GM13977 (cell line): Measurements from ENCODE around the gene KLHL15.

Experiments
- DNase-seq: peaks from one replicate; pipeline ENCODE4 v3.0.0; 2012; ENCODE audit warnings: low spot score
- in situ Hi-C: fragments of 300-500 bp; cut with MboI; formaldehyde crosslinking; loops from one replicate; pipeline ENCODE4 v1.12.0; 2022; ENCODE audit warnings: low sequenced_read_pairs, low pct_unique_long_range_greater_than_20kb, mixed read lengths, inconsistent platforms; ENCODE audit not compliant: unreplicated experiment
- TF ChIP-seq, protein P1 (sequence below): IDR thresholded peaks from 2 replicates; pipeline ENCODE4 v1.5.1; 2012; ENCODE audit warnings: mild to moderate bottlenecking, control low read depth; ENCODE audit not compliant: insufficient read depth; ENCODE audit errors: extremely low read depth, missing control alignments

KLHL15 gene

DNA sequence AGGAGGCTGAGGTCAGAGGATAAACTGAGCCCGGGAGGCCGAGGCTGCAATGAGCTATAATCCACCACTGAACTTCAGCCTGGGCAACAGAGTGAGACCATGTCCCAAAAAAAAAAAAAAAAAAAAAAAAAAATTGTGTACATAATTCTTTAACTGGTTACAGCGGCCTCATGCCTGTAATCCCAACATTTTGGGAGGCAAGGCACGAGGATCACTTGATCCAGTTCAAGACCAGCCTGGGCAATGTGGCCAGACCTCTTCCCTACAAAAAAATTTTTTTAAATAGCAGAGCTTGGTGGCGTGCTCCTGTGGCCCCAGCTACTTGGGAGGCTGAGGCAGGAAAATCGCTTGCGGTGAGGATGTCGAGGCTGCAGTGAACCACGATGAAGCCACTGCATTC, 9.3 kb downstream of the KLHL15 start:
- TF ChIP-seq, protein P1, sequence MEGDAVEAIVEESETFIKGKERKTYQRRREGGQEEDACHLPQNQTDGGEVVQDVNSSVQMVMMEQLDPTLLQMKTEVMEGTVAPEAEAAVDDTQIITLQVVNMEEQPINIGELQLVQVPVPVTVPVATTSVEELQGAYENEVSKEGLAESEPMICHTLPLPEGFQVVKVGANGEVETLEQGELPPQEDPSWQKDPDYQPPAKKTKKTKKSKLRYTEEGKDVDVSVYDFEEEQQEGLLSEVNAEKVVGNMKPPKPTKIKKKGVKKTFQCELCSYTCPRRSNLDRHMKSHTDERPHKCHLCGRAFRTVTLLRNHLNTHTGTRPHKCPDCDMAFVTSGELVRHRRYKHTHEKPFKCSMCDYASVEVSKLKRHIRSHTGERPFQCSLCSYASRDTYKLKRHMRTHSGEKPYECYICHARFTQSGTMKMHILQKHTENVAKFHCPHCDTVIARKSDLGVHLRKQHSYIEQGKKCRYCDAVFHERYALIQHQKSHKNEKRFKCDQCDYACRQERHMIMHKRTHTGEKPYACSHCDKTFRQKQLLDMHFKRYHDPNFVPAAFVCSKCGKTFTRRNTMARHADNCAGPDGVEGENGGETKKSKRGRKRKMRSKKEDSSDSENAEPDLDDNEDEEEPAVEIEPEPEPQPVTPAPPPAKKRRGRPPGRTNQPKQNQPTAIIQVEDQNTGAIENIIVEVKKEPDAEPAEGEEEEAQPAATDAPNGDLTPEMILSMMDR, result no peak
- in situ Hi-C loops, result no loop called here
- DNase-seq, result no peak

DNA sequence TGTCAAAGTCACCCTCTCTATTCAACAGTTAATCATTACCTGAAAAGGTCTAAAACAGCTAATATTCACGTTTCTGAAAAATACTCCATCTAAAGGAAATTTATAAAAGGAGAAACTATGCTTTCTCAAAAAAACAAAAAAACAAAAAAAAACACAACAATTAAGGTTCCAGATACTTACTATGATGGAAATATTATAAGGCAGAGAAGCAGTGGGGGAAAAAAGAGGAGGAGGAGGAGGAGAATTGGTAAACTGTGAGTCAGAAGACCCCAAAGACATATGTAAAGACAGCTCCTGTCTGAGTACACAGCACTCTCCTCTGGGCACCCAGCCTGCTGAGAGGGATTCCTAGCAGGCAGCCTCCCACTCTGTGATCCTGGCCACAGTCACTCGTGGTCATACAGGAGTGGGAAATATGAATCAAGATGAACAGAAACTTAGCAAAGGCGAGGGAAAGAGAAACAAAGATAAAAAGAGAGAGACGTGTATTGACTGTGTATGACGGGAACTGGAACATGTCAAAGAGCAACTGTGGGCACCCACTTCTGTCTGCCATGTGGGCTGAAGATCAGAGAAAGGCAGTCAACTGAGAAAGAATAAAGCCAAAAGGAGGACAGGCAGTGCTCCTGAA, 12.5 kb downstream of the KLHL15 start:
- in situ Hi-C loops, result no loop called here
- no peak for DNase-seq
- TF ChIP-seq, protein P1, result no peak

DNA sequence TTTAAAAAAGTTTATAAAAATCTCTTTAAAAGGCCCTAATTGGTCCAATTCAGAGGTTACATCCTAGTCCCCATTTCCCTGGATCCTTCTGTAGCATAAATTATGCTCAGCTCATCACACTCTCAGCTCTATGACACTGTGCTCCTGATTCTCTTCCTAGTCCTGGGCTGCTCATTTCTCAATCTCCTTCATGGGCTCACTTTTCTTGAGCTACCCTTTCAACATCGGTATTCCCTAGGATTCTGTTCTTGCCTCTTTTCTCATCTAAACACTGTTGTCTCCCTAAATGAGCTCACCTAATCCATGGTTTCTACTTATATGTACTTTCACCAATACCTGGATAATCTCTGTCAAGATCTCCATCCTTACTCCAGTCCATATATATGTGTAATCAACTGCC, 14.7 kb downstream of the KLHL15 start:
- in situ Hi-C loops, result no loop called here
- DNase-seq, result no peak
- TF ChIP-seq, protein P1, result no peak

DNA sequence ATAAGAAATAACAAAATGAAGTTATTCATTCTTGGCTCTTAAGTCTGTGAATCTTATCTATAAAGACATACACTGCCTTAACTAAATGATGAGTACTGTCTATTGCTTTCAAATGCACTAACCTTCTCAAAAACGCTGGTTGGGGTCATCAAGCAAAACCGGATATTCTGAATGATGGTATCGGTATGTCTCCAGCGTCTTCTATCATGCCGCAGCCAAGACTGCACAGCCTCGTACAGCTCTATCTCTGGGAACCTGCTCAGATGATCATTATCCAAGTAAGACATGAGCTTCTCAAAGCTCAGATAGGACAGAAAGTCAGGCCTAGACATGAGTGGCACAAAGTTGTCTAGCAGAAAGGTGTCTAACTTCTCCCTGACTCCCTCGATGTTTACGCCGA, 21.1 kb downstream of the KLHL15 start:
- no peak for DNase-seq
- TF ChIP-seq, protein P1, result no peak
- in situ Hi-C loops, result no loop called here

DNA sequence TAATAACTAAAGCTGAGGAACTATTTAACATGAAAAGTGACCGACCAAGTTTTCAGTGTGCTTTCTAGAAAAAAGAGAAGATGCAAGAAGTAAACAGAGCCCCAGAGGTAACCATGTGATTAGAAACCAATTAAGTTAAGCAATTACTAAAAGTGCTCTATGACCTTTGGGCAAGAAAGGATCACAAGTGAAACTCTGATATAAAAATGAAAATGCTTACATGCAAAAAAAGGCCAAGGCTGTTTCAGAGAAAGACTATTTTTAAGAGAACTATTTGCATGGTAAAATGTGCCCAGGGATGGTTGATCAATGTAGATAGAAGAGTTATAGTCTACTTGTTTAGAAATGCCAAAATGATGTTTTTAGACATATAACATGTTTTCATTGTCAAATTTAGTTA, 22.0 kb downstream of the KLHL15 start:
- DNase-seq, result no peak
- in situ Hi-C loops, result no loop called here
- TF ChIP-seq, protein P1, result no peak

DNA sequence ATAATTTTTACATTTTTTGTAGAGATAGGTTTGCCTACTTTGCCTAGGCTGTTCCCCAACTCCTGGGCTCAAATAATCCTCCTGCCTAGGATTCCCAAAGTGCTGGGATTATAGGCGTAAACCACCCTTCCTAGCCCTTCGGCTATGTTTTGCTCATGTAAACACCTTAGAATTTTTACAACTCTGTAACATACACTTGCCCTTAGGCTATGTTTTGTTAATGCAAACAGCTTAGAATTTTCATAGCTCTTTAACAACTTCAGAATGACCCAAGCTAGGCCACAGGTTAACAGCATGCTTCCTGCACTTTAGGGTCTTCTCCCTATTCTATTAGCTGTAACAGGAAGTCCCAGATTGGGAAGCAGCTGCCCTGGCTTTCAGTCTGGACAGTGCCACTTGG, 24.2 kb downstream of the KLHL15 start:
- in situ Hi-C loops, result no loop called here
- TF ChIP-seq, protein P1, result no peak
- DNase-seq, result no peak

DNA sequence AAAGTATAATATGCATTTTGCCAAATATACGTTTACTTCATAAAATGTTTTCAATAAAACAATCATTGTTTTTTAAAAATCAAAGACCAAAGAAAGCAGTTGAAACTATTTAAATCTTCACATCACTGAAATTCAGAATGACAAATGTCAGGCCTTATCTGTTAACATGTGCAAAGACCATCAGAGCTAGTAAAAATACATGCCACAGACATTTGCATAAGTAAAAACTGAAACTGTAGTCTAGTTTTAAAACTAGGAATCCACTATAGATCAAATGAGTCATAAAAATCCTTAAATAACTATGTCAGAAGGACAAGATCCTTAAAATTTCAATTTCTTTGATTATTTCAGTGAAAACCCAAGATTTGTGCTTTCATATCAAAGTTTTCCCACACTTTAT, 24.8 kb downstream of the KLHL15 start:
- TF ChIP-seq, protein P1, result no peak
- DNase-seq, result peak; percentile 23
- in situ Hi-C loops, result no loop called here
